Keratinocyte (primary cell): ENCODE measurements around the gene P3R3URF.

Experiments
- CTCF ChIP-seq, 3 experiments: IDR thresholded peaks in 1 of 3; conservative IDR thresholded peaks in 1 of 3; optimal IDR thresholded peaks in 1 of 3; 2 replicates in 2 of 3; 3 replicates in 1 of 3; pipeline versions ENCODE3 to v1.5.1; 2011; ENCODE audit warnings: low read length in 3 of 3, mild to moderate bottlenecking in 3 of 3, moderate library complexity in 2 of 3, control low read depth in 1 of 3, inconsistent platforms in 1 of 3; ENCODE audit not compliant: insufficient read depth in 2 of 3; ENCODE audit errors: extremely low read depth in 1 of 3
- EZH2 ChIP-seq: IDR thresholded peaks from one replicate; pipeline ENCODE4 v1.6.1; 2012; ENCODE audit warnings: inconsistent platforms, mild to moderate bottlenecking, low read length, moderate library complexity

GRCh38 chr1:46197964-46198811 is 21.9 kb upstream of the P3R3URF start, which contains the start of gene POMGNT1:
- TF ChIP-seq CTCF (optimal IDR thresholded peaks at IDR 0.05 in 1 of 3, IDR thresholded peaks at IDR 0.05 in 1 of 3, conservative IDR thresholded peaks at IDR 0.05 in 1 of 3; ENCODE audit: extremely low read depth in 1 of 3, insufficient read depth in 2 of 3, low read length in 3 of 3) (peak; percentile 12 to 57 (median 17)), EZH2 (no peak)
